CD14-positive monocyte (primary cell): ENCODE measurements around the gene CCDC134. TPM values are rescaled to one million over a fixed set of nuclear protein-coding genes. Genes with fewer than 3 reads are reported as not detected.

Experiments
- DNase-seq, 3 donors: peaks; one replicate each; pipeline ENCODE4 v3.0.0-alpha.2; 2011 to 2022
- H2AFZ ChIP-seq: 2 replicates; pipeline ENCODE4 v1.6.0; 2012; ENCODE audit warnings: mild to moderate bottlenecking, low read depth, low read length, inconsistent platforms; ENCODE audit not compliant: insufficient read depth, poor library complexity, severe bottlenecking
- H3K27ac ChIP-seq, 2 donors: 1 replicate in 1 of 2; 2 replicates in 1 of 2; pipeline ENCODE4 v1.5.1; 2012 to 2013; ENCODE audit warnings: low read length in 2 of 2, control low read depth in 1 of 2, inconsistent platforms in 1 of 2, low read depth in 1 of 2, mild to moderate bottlenecking in 1 of 2
- H3K27me3 ChIP-seq, 2 donors: one replicate each; pipeline versions ENCODE4 v1.6.0 to v1.6.1; 2011 to 2013; ENCODE audit warnings: low read length in 2 of 2; ENCODE audit not compliant: control insufficient read depth in 2 of 2, insufficient read depth in 2 of 2
- H3K36me3 ChIP-seq, 2 donors: replicated peaks in 1 of 2; 1 replicate in 1 of 2; 2 replicates in 1 of 2; pipeline versions ENCODE4 v1.5.1 to v1.6.1; 2012 to 2013; ENCODE audit warnings: low read length in 2 of 2, control low read depth in 1 of 2, inconsistent platforms in 1 of 2, mild to moderate bottlenecking in 1 of 2; ENCODE audit not compliant: insufficient read depth in 2 of 2, control insufficient read depth in 1 of 2
- H3K4me1 ChIP-seq, 2 donors: 1 replicate in 1 of 2; 2 replicates in 1 of 2; pipeline versions ENCODE4 v1.5.1 to v1.6.1; 2012 to 2013; ENCODE audit warnings: low read length in 2 of 2, control low read depth in 1 of 2, inconsistent platforms in 1 of 2, mild to moderate bottlenecking in 1 of 2, moderate library complexity in 1 of 2; ENCODE audit not compliant: insufficient read depth in 2 of 2, control insufficient read depth in 1 of 2
- H3K4me2 ChIP-seq: replicated peaks from 2 replicates; pipeline ENCODE3; 2012; ENCODE audit warnings: low read length, moderate library complexity, mild to moderate bottlenecking; ENCODE audit not compliant: poor library complexity, severe bottlenecking; ENCODE audit errors: extremely low read depth
- H3K4me3 ChIP-seq, 3 experiments: fragments of 200-600 bp in 1 of 3; sonication (generic) in 1 of 3; replicated peaks in 1 of 3; 1 replicate in 2 of 3; 2 replicates in 1 of 3; pipeline ENCODE4 v1.5.1; 2011 to 2013; ENCODE audit warnings: low read length in 3 of 3, mild to moderate bottlenecking in 3 of 3, control low read depth in 2 of 3, low read depth in 2 of 3, inconsistent platforms in 1 of 3, moderate library complexity in 1 of 3
- H3K79me2 ChIP-seq: 2 replicates; pipeline ENCODE4 v1.6.0; 2012; ENCODE audit warnings: mild to moderate bottlenecking, control low read depth, inconsistent platforms, low read length, moderate library complexity; ENCODE audit not compliant: insufficient read depth
- H3K9ac ChIP-seq: 2 replicates; pipeline ENCODE4 v1.6.0; 2017; ENCODE audit warnings: low read length, mild to moderate bottlenecking; ENCODE audit not compliant: insufficient read depth, poor library complexity, severe bottlenecking
- H3K9me3 ChIP-seq, 2 donors: replicated peaks in 1 of 2; 1 replicate in 1 of 2; 2 replicates in 1 of 2; pipeline versions ENCODE4 v1.5.1 to v1.6.1; 2012 to 2013; ENCODE audit warnings: low read length in 2 of 2, control low read depth in 1 of 2; ENCODE audit not compliant: control insufficient read depth in 1 of 2, insufficient read depth in 1 of 2
- H4K20me1 ChIP-seq: 2 replicates; pipeline ENCODE4 v1.6.0; 2012; ENCODE audit warnings: mild to moderate bottlenecking, low read length, control low read depth, moderate library complexity; ENCODE audit not compliant: insufficient read depth
- H3K27ac Mint-ChIP-seq, 7 donors: one replicate each; pipeline ENCODE4 v1.8.0; 2020; ENCODE audit warnings: mild to moderate bottlenecking in 7 of 7, mixed read lengths in 7 of 7, moderate library complexity in 6 of 7, inconsistent platforms in 2 of 7
- H3K27me3 Mint-ChIP-seq, 3 donors: one replicate each; pipeline ENCODE4 v1.8.0; 2021 to 2022; ENCODE audit warnings: low read depth in 3 of 3, mild to moderate bottlenecking in 3 of 3, mixed read lengths in 3 of 3, moderate library complexity in 3 of 3, inconsistent platforms in 1 of 3
- H3K36me3 Mint-ChIP-seq, 2 donors: one replicate each; pipeline ENCODE4 v1.8.0; 2020; ENCODE audit warnings: mixed read lengths in 2 of 2, inconsistent platforms in 1 of 2, mild to moderate bottlenecking in 1 of 2
- H3K4me1 Mint-ChIP-seq: one replicate; pipeline ENCODE4 v1.8.0; 2020; ENCODE audit warnings: mild to moderate bottlenecking, mixed read lengths
- H3K4me3 Mint-ChIP-seq, 2 donors: one replicate each; pipeline ENCODE4 v1.8.0; 2020; ENCODE audit warnings: mild to moderate bottlenecking in 2 of 2, mixed read lengths in 2 of 2, moderate library complexity in 1 of 2
- H3K9me3 Mint-ChIP-seq, 7 donors: one replicate each; pipeline ENCODE4 v1.8.0; 2020 to 2022; ENCODE audit warnings: mixed read lengths in 7 of 7, mild to moderate bottlenecking in 6 of 7, moderate library complexity in 6 of 7, inconsistent platforms in 2 of 7
- WGBS: methylation state at CpG from one replicate; pipeline ENCODE4 v1.1.5; 2013; ENCODE audit warnings: missing lambda C conversion rate; ENCODE audit not compliant: insufficient coverage; 5-methylcytosine and 5-hydroxymethylcytosine counted together
- intact Hi-C, 2 donors: fragments of 100-400 bp; cut with micrococcal nuclease; formaldehyde crosslinking; loops; one replicate each; pipeline versions ENCODE4 v1.15.0 to v1.15.1; 2023
- polyA plus RNA-seq, 3 donors: library from polyadenylated mRNA; depleted of rRNA in 1 of 3; unstranded in 2 of 3; stranded (reverse) in 1 of 3; fragments of 300-500 nt in 2 of 3; fragments of >200 nt in 1 of 3; fragmentation: Illumina TruSeq in 2 of 3; gene quantifications; 1 replicate in 2 of 3; 2 replicates in 1 of 3; pipeline ENCODE4 v1.2.3, GENCODE V29; 2012 to 2021
- TF ChIP-seq, protein P1 (sequence below): fragments of 200-600 bp; IDR thresholded peaks from one replicate; pipeline ENCODE4 v1.8.0; 2022; ENCODE audit warnings: antibody characterized with exemption, mild to moderate bottlenecking

Gene CCDC134
- polyA plus RNA-seq, 3 donors = 2.1 to 5.3 (median 2.4) TPM

DNA sequence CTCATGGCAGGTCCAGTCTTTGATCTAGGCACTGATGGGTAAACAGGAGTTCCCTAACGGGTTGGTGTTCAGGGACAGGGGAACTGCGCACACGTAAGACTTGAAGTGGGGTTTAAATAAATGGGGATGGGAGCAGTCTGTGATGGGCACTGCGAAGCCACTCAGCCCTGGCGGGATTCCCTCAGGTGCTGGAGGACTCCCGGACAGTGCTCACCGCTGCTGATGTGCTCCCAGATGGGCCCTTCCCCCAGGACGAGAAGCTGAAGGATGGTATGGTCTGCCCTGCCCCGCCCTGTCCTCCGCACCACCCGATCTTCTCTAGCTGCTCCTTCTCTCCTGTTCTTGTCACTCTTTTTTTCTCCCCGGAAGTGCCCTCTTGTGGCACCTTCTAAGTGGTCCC lies 9.5 kb downstream of the CCDC134 start:
- Histone ChIP-seq H3K9me3 (no peaks in the 10 kb centered on the region), H2AFZ (no peak overlapping the region), H3K27ac (no peak overlapping the region), H3K27me3 (no peaks in the 10 kb centered on the region), H3K4me1 (no peaks in the 10 kb centered on the region), H3K79me2 (peaks cover 21% of the 10 kb centered on the region), H3K4me2 (no peak overlapping the region), H3K36me3 (peaks cover 34 to 63% of the 10 kb centered on the region in 2 donors), H3K9ac (no peak overlapping the region), H3K4me3 (no peak overlapping the region), H4K20me1 (peaks cover 8% of the 10 kb centered on the region)
- intact Hi-C loops = no loop called here
- DNase-seq = no peak
- no peak overlapping the region for H3K4me3 Mint-ChIP-seq
- WGBS = 87% methylated on average over 9 of the region's 12 CpGs
- no peaks in the 10 kb centered on the region for H3K9me3 Mint-ChIP-seq
- peaks cover 4% of the 10 kb centered on the region for H3K4me1 Mint-ChIP-seq
- peak overlapping the region in 3 of 7 donors; percentile 21 to 66 (median 33) for H3K27ac Mint-ChIP-seq
- TF ChIP-seq, protein P1, sequence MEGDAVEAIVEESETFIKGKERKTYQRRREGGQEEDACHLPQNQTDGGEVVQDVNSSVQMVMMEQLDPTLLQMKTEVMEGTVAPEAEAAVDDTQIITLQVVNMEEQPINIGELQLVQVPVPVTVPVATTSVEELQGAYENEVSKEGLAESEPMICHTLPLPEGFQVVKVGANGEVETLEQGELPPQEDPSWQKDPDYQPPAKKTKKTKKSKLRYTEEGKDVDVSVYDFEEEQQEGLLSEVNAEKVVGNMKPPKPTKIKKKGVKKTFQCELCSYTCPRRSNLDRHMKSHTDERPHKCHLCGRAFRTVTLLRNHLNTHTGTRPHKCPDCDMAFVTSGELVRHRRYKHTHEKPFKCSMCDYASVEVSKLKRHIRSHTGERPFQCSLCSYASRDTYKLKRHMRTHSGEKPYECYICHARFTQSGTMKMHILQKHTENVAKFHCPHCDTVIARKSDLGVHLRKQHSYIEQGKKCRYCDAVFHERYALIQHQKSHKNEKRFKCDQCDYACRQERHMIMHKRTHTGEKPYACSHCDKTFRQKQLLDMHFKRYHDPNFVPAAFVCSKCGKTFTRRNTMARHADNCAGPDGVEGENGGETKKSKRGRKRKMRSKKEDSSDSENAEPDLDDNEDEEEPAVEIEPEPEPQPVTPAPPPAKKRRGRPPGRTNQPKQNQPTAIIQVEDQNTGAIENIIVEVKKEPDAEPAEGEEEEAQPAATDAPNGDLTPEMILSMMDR = no peak
- no peaks in the 10 kb centered on the region for H3K27me3 Mint-ChIP-seq
- H3K36me3 Mint-ChIP-seq = peaks cover 46 to 53% of the 10 kb centered on the region in 2 donors

DNA sequence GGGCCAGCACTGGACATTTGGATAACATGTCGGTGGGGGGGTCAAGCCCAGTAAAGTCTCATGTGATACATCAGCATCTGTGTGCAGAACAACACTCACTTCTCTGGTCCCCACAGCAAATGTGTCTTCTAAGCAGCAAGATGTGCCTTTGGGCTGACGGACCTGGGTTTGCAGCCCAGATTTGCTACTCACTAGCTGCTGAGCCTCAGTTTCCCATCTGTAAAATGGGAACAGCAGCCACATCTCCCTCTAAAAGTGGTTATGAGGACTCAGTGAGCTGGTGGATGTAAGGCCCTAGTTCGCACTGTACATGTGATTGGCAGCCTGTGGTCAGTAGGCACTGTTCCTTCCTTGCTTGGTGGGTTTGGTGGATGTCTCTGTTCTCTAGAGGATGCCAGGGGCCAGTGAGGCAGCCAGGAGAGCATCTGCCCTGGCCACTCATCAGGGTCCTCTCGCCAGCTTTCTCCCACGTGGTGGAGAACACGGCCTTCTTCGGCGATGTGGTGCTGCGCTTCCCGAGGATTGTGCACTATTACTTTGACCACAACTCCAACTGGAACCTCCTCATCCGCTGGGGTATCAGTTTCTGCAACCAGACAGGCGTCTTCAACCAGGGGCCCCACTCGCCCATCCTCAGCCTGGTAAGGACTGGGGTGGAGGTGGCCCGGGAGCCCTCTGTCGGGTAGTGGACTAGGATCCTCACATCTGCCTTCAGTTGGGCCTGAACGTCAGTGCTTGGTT lies 12.5 kb downstream of the CCDC134 start:
- peaks cover 45 to 89% of the 10 kb centered on the region in 2 donors for H3K36me3 ChIP-seq
- peaks cover 0 to 2% (median 0%) of the 10 kb centered on the region in 7 donors for H3K9me3 Mint-ChIP-seq

More for the DNA sequence above, 12.5 kb downstream of the CCDC134 start:
- TF ChIP-seq, protein P1 = no peak
- WGBS = 97% methylated on average over 14 of the region's 16 CpGs
- no peaks in the 10 kb centered on the region for H3K27me3 ChIP-seq
- H3K9ac ChIP-seq = no peak overlapping the region
- Mint-ChIP-seq H3K27ac (no peak overlapping the region), H3K4me3 (no peak overlapping the region), H3K36me3 (peaks cover 65 to 77% of the 10 kb centered on the region in 2 donors), H3K4me1 (no peaks in the 10 kb centered on the region), H3K27me3 (no peaks in the 10 kb centered on the region)
- no peak overlapping the region for H3K4me3 ChIP-seq
- H3K27ac ChIP-seq = peak overlapping the region in 1 of 2 donors; percentile 14
- H2AFZ ChIP-seq = no peak overlapping the region
- H4K20me1 ChIP-seq = peaks cover 8% of the 10 kb centered on the region
- DNase-seq = no peak
- intact Hi-C loops = no loop called here
- no peak overlapping the region for H3K4me2 ChIP-seq
- H3K4me1 ChIP-seq = no peaks in the 10 kb centered on the region
- H3K9me3 ChIP-seq = no peaks in the 10 kb centered on the region
- peaks cover 12% of the 10 kb centered on the region for H3K79me2 ChIP-seq
